ENCODE data around the gene TMEM220.
A peak's percentile ranks its signal among the peaks of the same experiment; 100 is the strongest.

DNA sequence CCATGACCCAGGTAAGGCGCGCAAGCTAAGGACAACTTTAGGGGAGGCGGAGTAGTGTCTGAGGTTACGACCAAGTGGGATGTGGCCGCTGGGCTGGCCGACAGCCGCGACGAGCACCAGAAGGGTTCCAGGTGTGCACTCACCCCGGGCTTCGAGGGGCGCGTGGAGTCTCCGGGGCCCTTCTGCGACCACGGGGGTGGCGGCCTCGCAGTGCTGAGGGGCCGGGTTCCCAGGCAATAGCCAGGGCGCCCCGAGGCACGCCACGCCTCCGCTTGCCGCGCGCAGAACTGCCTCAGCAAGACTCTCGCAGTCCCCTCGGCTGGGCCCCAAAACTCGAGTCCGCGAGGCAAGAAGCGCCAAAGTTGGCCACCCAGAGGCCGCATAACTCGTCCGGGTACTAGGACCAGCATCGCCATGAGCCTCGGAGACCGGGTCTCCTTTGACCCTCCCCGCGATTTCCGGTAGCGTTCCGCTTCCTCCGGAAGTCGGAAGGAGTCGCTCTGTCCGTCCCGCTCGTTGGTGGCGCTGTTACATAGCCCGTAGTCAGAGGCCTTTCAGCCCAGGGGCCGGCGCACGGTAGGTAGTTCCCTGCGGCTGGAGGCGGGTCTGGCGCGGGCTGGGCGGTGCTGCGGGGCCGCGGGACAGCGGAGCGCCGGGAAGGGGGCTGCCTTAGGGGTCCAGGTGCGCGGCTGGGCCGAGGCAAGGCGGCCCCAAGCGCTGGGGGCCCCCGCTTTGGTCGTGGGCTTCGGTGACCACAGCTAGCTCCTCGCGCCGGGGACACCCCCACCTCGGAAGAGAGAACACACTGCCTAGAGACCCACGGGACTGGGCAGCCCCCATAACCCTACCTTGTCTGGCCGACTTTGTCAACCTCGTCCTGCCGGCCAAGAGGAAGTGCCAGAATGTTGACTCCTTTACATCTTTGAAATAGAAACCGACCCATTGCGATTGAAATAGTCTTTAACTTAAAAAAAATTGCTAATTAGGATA is 32.4 kb downstream of the TMEM220 start, which contains the start of the genes ADPRM and SCO1:
- TF ChIP-seq, protein P1, sequence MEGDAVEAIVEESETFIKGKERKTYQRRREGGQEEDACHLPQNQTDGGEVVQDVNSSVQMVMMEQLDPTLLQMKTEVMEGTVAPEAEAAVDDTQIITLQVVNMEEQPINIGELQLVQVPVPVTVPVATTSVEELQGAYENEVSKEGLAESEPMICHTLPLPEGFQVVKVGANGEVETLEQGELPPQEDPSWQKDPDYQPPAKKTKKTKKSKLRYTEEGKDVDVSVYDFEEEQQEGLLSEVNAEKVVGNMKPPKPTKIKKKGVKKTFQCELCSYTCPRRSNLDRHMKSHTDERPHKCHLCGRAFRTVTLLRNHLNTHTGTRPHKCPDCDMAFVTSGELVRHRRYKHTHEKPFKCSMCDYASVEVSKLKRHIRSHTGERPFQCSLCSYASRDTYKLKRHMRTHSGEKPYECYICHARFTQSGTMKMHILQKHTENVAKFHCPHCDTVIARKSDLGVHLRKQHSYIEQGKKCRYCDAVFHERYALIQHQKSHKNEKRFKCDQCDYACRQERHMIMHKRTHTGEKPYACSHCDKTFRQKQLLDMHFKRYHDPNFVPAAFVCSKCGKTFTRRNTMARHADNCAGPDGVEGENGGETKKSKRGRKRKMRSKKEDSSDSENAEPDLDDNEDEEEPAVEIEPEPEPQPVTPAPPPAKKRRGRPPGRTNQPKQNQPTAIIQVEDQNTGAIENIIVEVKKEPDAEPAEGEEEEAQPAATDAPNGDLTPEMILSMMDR (IDR thresholded peaks at IDR 0.05) = peak in 5 of 6 experiments; percentile 14 to 45 (median 29)
- peak; percentile 79 to 96 for TF ChIP-seq POLR2A (IDR thresholded peaks at IDR 0.05)

Measured in adrenal gland (tissue), 5 donors.